GM21360 (cell line): Measurements from ENCODE around the gene PLIN3.
"Not testable (repeated sequence)": the region's sequence is repeated elsewhere in the genome, so short reads cannot be mapped to it uniquely, and the experiment has no call there.

Experiments
- ATAC-seq: cut with Tn5 transposase; IDR thresholded peaks from one replicate; pipeline ENCODE4 v1.9.1; 2021; ENCODE audit warnings: mild to moderate bottlenecking, moderate library complexity; ENCODE audit not compliant: unreplicated experiment

Gene PLIN3

DNA sequence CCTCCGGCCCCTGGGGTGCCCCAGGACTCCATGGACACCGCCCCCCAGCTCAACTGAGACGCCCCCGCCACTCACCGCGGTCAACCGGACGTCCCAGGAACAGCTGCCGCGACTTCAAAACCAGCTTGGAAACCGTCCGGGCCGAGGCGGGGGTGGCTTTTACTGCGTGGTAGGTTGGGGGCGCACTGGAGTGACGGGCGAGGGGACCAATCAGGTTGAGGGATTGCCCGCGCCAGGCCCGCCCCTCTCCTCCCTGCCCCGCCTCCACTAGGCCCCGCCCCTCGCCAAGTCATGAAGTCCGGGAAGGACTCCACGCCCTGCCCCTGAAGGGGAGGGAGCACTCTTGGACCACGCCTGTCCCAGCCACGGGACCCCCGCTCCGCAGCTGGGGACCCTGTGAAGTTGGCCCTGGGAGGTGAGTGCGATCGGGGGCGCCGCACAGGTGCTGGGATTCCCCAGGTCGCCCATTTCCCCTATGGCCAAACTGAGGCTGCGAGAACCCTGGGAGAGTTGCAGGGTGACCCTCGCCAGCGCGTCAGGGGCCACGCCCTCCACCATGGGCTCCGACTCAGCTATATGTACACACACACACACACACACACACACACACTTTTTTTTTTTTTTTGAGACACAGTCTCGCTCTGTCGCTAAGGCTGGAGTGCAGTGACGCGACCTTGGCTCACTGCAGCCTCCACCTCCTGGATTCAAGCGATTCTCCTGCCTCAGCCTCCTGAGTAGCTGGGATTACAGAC, at the start of gene PLIN3:
Gene PLIN3 (minus strand): TSS at position 134 of the 752 bp plus-strand sequence. CDS start 6,273 bp downstream, outside the sequence.
- ATAC-seq = peak; percentile 64

GRCh38 chr19:4916292-4917082, 49.0 kb upstream of the PLIN3 start:
- no peak for ATAC-seq

GRCh38 chr19:4914736-4915501, 47.5 kb upstream of the PLIN3 start:
- ATAC-seq = no peak

GRCh38 chr19:4913996-4914735, 46.7 kb upstream of the PLIN3 start:
- no peak for ATAC-seq

DNA sequence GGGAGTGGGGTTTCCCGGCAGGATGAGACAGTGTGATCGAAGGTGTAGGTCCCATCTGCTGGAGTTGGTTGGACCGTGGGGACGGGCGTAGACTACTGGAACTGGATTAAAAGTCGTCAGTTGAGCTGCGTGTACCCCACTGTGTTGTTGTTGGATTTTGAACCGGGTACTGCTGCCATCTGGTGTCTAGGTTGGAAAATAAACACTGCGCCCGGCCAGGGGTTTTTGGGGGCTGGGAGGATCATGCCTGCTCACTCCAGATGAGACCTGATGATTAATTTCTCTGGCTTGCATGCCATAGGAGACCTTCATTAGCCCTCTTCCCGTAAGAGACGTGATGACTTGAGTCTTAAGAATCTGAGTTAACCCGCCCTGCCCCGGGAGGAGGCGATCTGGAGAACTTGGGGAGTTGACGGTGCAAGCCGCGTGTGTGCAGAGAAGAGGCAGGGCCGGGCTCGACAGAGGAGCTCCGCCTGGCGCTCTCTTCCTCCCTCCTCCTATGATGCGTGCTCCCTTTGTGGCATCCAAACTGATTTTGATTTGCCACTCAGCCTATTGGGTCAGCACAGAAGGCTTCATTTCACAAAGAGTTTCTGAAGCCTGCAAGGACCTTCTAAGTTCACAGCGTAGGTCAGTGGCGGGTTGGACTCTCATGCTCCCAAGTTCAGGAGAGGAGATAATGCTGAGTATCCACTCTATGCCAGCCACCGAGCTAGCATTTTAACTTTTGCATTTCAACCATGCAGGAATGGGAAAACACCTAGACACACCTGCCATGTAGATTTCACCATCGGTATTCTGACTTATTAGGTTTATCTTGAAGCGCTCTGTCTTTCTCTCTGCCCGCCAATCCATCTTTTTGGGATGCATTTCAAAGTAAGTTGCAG, 44.6 kb upstream of the PLIN3 start:
- ATAC-seq = no peak

- ATAC-seq = no peak
These were observed 43.8 kb upstream of the PLIN3 start for GRCh38 chr19:4911314-4911713.

- ATAC-seq = no peak
These were observed 43.3 kb upstream of the PLIN3 start for GRCh38 chr19:4910594-4911281.

DNA sequence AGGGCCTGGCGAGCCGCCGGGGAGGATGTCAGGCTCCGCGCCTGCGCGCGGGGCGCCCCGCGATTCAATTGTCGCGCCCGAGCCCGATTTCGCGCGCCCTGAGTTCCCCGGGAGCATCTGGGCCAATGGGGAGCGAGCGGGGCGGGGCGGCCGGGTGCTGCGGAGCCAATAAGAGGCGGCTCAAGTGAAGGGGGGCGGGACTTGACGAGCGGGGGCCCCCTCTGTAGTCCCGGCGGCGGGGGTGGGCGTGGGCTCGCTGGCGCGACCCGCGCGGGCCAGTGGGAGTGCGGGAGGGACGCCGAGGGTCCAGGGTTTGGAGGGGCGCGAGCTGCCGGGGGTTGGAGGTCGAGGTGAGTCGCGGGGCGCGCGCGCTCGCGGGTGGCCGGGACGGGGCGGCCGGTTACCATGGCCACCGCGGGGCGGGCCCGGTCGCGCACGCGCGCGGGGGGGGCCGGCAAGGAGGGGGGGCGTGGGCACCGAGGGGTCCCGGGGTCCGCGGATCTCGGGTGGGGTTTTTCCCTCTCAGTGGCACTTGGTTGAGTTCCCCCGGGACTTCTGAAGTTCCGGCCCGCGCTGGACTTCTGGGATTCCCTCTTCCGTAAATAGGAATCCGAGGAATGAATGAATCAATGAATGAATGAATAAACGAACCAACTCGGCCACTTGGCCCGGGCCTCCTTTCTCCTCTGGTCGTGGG, 42.6 kb upstream of the PLIN3 start:
- peak; percentile 71 for ATAC-seq

DNA sequence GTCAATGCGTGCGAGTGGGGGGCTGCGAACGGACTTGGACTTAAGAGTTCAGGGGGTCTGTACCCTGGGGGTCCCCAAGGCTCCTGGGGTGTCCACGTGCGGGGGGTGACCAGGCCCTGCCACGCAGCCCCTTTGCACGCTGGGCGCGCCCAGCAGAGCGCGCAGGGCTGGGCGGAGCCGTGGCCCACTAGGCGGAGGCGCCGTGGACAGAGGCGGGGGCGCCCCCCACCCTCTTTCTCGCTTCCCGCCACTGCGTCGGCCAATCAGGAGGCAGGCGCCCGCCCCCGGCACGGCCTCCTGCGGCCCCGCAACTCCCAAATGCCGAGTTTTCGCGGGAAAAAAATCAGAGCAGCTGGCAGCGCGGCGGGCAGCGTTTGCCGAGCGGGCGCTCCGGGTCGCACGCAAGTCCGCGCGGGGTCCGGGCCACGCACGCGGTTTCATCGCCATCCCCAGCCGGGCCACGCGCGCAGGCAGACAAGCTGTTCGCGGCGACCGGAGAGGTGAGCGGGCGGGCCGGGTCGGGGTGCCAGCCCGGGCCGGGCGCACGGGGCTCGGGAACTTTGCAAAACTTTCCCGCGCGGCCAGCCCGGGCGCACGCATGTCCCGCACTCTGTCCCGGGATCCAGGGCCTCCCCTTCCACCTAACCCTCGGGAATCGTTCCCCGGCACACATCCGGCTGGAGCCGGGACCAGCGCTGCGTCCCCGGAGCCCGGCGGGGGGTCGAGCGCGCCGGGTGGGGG, 41.9 kb upstream of the PLIN3 start, which contains the start of gene UHRF1:
Gene UHRF1 (plus strand): TSS at position 346 of the 741 bp plus-strand sequence. CDS start 1,385 bp downstream, outside the sequence.
- ATAC-seq = no peak

DNA sequence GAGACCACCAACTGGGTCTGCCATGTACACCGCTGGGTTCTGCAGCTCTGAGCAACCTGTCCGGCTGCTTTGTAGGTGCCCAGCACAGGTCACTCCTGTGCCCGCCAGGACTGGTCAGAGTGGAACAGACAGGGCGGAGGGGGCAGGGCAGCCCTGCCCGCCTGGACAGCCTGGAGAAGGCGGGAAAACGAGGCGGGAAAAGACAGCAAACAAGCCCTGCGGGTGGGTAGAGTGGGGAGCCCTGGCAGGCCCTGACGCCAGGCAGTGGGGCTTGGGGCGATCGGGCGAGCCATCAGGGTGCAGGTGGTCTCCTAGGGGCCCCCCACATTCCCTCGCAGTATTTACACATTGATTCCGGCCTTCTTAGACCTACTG, 41.3 kb upstream of the PLIN3 start:
- no peak for ATAC-seq

GRCh38 chr19:4908360-4908759, 40.9 kb upstream of the PLIN3 start:
- ATAC-seq = no peak

DNA sequence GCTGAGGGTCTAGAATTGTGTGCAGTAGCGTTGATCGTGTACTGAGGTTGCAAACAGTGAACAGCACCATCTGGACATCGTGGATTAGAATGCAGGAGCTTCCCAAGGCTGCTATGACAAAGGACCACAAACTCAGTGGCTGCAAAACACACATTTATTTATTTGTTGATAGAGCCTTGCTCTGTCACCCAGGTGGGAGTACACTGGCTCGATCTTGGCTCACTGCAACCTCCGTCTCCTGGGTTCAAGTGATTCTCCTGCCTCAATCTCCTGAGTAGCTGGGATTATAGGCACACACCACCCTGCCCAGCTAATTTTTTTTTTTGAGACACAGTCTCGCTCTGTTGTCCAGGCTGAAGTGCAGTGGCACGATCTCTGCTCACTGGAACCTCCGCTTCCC, 39.5 kb upstream of the PLIN3 start:
- no peak for ATAC-seq

DNA sequence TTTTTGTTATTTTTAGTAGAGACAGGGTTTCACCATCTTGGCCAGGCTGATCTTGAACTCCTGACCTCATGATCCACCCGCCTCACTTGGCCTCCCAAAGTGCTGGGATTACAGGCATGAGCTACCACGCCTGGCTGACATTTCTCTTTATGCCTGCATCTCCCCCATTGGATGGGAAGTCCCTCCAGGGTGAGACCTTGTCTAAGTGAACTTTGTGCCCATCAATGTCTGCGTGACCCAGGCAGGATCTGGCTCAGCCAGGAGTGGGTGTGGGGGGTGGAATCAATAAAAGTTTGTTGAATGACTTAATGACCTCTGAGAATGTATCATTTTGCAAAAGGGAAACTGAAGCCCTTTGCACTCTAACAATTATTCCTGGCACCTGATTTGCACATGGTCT, 37.0 kb upstream of the PLIN3 start:
- ATAC-seq = no peak

DNA sequence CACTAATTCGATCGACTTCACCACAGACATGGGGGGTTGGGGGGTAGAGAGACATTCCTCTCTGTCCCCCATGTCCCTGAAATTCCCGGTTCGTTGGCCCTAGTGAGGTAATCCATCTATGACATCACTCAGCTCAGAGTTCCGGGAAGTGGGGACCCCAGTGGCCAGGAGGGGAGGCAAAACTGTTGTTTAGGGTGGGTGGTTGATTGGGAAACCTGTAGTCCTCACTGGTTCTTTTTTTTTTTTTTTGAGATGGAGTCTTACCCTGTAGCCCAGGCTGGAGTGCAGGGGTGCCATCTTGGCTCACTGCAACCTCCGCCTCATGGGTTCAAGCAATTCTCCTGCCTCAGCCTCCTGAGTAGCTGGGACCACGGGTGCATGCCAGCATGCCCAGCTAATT, 35.3 kb upstream of the PLIN3 start, which contains the start of gene ARRDC5:
Gene ARRDC5 (minus strand): TSS at position 101 of the 400 bp plus-strand sequence. CDS start 71 bp downstream, at position 30.
- no peak for ATAC-seq

DNA sequence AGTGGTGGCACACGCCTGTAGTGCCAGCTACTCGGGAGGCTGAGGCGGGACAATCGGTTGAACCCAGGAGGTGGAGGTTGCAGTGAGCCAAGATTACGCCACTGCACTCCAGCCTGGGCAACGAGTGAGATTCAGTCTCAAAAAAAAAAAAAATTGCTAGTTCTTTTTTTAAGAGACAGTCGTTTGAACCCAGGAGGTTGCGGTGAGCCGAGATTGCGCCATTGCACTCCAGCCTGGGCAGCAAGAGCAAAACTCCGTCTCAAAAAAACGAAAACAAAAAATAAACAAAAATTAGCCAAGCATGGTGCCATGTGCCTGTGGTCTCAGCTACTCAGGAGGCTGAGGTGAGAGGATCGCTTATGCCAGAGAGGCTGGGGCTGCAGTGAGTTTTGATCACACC, 33.4 kb upstream of the PLIN3 start:
- ATAC-seq = not testable (repeated sequence)

GRCh38 chr19:4897146-4897545, 29.7 kb upstream of the PLIN3 start:
- no peak for ATAC-seq

- no peak for ATAC-seq
These were observed 28.9 kb upstream of the PLIN3 start for GRCh38 chr19:4896372-4896771.

DNA sequence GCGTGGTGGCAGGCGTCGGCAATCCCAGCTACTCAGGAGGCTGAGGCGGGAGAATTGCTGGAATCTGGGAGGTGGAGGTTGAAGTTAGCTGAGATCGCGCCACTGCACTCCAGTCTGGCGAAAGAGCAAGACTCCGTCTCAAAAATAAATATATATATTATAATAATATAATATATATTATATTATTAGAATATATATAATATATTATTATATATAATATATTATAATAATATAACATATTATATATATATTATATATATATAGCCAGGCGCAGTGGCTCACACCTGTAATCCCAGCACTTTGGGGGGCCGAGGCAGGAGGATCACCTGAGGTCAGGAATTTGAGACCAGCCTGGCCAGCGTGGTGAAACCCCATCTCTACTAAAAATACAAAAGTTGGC, 25.5 kb upstream of the PLIN3 start:
- ATAC-seq = not testable (repeated sequence)
